Common myeloid progenitor, CD34-positive (primary cell): Measurements from ENCODE around the gene DMRT2.

Experiments
- CTCF ChIA-PET: fragments of 350-600 bp; sonication (Branson Sonifier 250); formaldehyde crosslinking; loops from one replicate; lab custom pipeline; 2021; ENCODE audit warnings: antibody characterized with exemption; lab: Charles Lee
- POLR2A ChIA-PET: fragments of 350-600 bp; sonication (Branson Sonifier 250); formaldehyde crosslinking; loops from one replicate; lab custom pipeline; 2021; ENCODE audit warnings: antibody characterized with exemption; lab: Charles Lee
- DNase-seq, 3 donors: peaks; one replicate each; pipeline versions ENCODE4 v3.0.0 to v3.0.0-alpha.2; 2013
- H3K27ac ChIP-seq, 2 experiments: 1 replicate in 1 of 2; 2 replicates in 1 of 2; pipeline ENCODE4 v1.7.0; 2013; ENCODE audit warnings: inconsistent platforms in 2 of 2, low read length in 2 of 2, mild to moderate bottlenecking in 2 of 2, low read depth in 1 of 2, moderate library complexity in 1 of 2; ENCODE audit not compliant: severe bottlenecking in 2 of 2, insufficient read depth in 1 of 2, poor library complexity in 1 of 2
- H3K27me3 ChIP-seq, 5 experiments: replicated peaks in 2 of 5; 1 replicate in 3 of 5; 2 replicates in 2 of 5; pipeline versions ENCODE4 v1.6.1 to v1.7.0; 2013; ENCODE audit warnings: low read length in 4 of 5, mild to moderate bottlenecking in 2 of 5, moderate library complexity in 2 of 5, inconsistent platforms in 1 of 5; ENCODE audit not compliant: insufficient read depth in 5 of 5, control insufficient read depth in 4 of 5
- H3K36me3 ChIP-seq, 4 experiments: 1 replicate in 2 of 4; 2 replicates in 2 of 4; pipeline versions ENCODE4 v1.6.1 to v1.7.0; 2013; ENCODE audit warnings: low read length in 3 of 4, control low read depth in 1 of 4, mild to moderate bottlenecking in 1 of 4; ENCODE audit not compliant: control insufficient read depth in 4 of 4, insufficient read depth in 4 of 4
- H3K4me1 ChIP-seq, 4 experiments: 1 replicate in 3 of 4; 2 replicates in 1 of 4; pipeline versions ENCODE4 v1.6.1 to v1.7.1; 2013; ENCODE audit warnings: low read length in 3 of 4, mild to moderate bottlenecking in 3 of 4, control low read depth in 1 of 4, inconsistent platforms in 1 of 4, moderate library complexity in 1 of 4; ENCODE audit not compliant: control insufficient read depth in 4 of 4, insufficient read depth in 4 of 4; ENCODE audit errors: control extremely low read depth in 1 of 4
- H3K4me3 ChIP-seq, 7 experiments: 1 replicate in 4 of 7; 2 replicates in 3 of 7; pipeline versions ENCODE4 v1.5.1 to v1.7.0; 2013; ENCODE audit warnings: mild to moderate bottlenecking in 7 of 7, low read length in 6 of 7, moderate library complexity in 6 of 7, inconsistent platforms in 2 of 7, low read depth in 2 of 7, control low read depth in 1 of 7; ENCODE audit not compliant: insufficient read depth in 4 of 7, control insufficient read depth in 1 of 7; ENCODE audit errors: extremely low read depth in 1 of 7
- H3K9me3 ChIP-seq, 5 experiments: 1 replicate in 4 of 5; 2 replicates in 1 of 5; pipeline versions ENCODE4 v1.6.1 to v1.7.1; 2013; ENCODE audit warnings: low read length in 4 of 5, mild to moderate bottlenecking in 2 of 5, inconsistent platforms in 1 of 5, low read depth in 1 of 5, moderate library complexity in 1 of 5; ENCODE audit not compliant: control insufficient read depth in 4 of 5, insufficient read depth in 2 of 5; ENCODE audit errors: control extremely low read depth in 1 of 5
- WGBS: methylation state at CpG from one replicate; pipeline ENCODE4 v1.1.5; 2013; ENCODE audit not compliant: insufficient coverage; 5-methylcytosine and 5-hydroxymethylcytosine counted together

DMRT2 gene

GRCh38 chr9:1085086-1085485 is 34.9 kb downstream of the DMRT2 start:
- H3K27ac ChIP-seq, result no peak overlapping the region
- ChIA-PET CTCF (no interaction called here), POLR2A (no interaction called here)
- H3K9me3 ChIP-seq, result no peaks in the 10 kb centered on the region
- 95% methylated on average over 2 of the region's 4 CpGs for WGBS
- DNase-seq, result no peak
- no peaks in the 10 kb centered on the region for H3K36me3 ChIP-seq
- H3K4me1 ChIP-seq, result no peaks in the 10 kb centered on the region
- no peak overlapping the region for H3K4me3 ChIP-seq
- peaks cover 0 to 38% (median 17%) of the 10 kb centered on the region in 5 experiments for H3K27me3 ChIP-seq

- H3K9me3 ChIP-seq, result no peaks in the 10 kb centered on the region
- no peaks in the 10 kb centered on the region for H3K36me3 ChIP-seq
- DNase-seq, result no peak
- ChIA-PET POLR2A (no interaction called here), CTCF (no interaction called here)
- H3K27ac ChIP-seq, result no peak overlapping the region
- no peak overlapping the region for H3K4me3 ChIP-seq
- H3K27me3 ChIP-seq, result peaks cover 0 to 32% (median 17%) of the 10 kb centered on the region in 5 experiments
- 82% methylated on average over 2 of the region's 3 CpGs for WGBS
- H3K4me1 ChIP-seq, result no peaks in the 10 kb centered on the region
These were observed 36.4 kb downstream of the DMRT2 start for GRCh38 chr9:1086517-1086916.

GRCh38 chr9:1087120-1087881 is 37.1 kb downstream of the DMRT2 start:
- no peaks in the 10 kb centered on the region for H3K36me3 ChIP-seq
- H3K4me1 ChIP-seq, result no peaks in the 10 kb centered on the region
- H3K4me3 ChIP-seq, result no peak overlapping the region
- WGBS, result 95% methylated on average over 5 of the region's 7 CpGs
- H3K27me3 ChIP-seq, result peaks cover 0 to 29% (median 15%) of the 10 kb centered on the region in 5 experiments
- CTCF ChIA-PET, result interaction anchor here (1.1 kb wide), 1 partner anchor 13 kb away, joined by 3 read pairs; no protein-coding TSS in a partner anchor
- no peaks in the 10 kb centered on the region for H3K9me3 ChIP-seq
- H3K27ac ChIP-seq, result no peak overlapping the region
- DNase-seq, result no peak
- POLR2A ChIA-PET, result no interaction called here

- Histone ChIP-seq H3K4me1 (no peaks in the 10 kb centered on the region), H3K4me3 (no peak overlapping the region), H3K9me3 (no peaks in the 10 kb centered on the region), H3K36me3 (no peaks in the 10 kb centered on the region), H3K27me3 (peaks cover 0 to 9% (median 2%) of the 10 kb centered on the region in 5 experiments), H3K27ac (no peak overlapping the region)
- DNase-seq, result no peak
- ChIA-PET CTCF (no interaction called here), POLR2A (no interaction called here)
- 100% methylated on average over 2 of the region's 3 CpGs for WGBS
These were observed 44.6 kb downstream of the DMRT2 start for GRCh38 chr9:1094749-1095148.

GRCh38 chr9:1096155-1096964 is 46.2 kb downstream of the DMRT2 start:
- POLR2A ChIA-PET, result no interaction called here
- H3K9me3 ChIP-seq, result no peaks in the 10 kb centered on the region
- no peaks in the 10 kb centered on the region for H3K4me1 ChIP-seq
- DNase-seq, result no peak
- CTCF ChIA-PET, result no interaction called here
- peaks cover 0 to 23% (median 7%) of the 10 kb centered on the region in 5 experiments for H3K27me3 ChIP-seq
- no peaks in the 10 kb centered on the region for H3K36me3 ChIP-seq
- 86% methylated on average over 8 of the region's 9 CpGs for WGBS
- no peak overlapping the region for H3K27ac ChIP-seq
- H3K4me3 ChIP-seq, result no peak overlapping the region

DNA sequence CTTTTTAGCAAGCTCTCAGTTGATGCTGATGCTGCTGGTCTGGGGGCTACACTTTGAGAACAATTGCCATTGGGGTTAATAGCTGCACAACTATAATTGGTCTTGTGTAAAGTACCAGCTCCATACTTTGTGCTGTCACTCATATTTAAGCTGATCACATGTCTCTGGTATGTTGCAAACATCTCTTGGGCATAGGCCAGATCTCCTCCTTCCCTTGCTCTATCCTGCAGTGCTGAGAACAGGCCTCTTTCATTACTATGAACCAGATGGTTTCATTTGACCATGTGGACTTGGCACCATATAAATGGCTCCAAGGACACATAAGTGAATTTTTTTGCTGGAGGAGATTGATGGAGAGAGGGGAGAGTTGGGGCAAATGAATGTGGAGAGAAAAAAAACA is 48.4 kb downstream of the DMRT2 start:
- H3K36me3 ChIP-seq, result no peaks in the 10 kb centered on the region
- POLR2A ChIA-PET, result no interaction called here
- no peak overlapping the region for H3K27ac ChIP-seq
- CTCF ChIA-PET, result interaction anchor here (1.2 kb wide), 1 partner anchor 62 kb away, joined by 3 read pairs; no protein-coding TSS in a partner anchor
- no peaks in the 10 kb centered on the region for H3K4me1 ChIP-seq
- no peak overlapping the region for H3K4me3 ChIP-seq
- H3K9me3 ChIP-seq, result no peaks in the 10 kb centered on the region
- H3K27me3 ChIP-seq, result peaks cover 0 to 23% (median 9%) of the 10 kb centered on the region in 5 experiments
- DNase-seq, result no peak

DNA sequence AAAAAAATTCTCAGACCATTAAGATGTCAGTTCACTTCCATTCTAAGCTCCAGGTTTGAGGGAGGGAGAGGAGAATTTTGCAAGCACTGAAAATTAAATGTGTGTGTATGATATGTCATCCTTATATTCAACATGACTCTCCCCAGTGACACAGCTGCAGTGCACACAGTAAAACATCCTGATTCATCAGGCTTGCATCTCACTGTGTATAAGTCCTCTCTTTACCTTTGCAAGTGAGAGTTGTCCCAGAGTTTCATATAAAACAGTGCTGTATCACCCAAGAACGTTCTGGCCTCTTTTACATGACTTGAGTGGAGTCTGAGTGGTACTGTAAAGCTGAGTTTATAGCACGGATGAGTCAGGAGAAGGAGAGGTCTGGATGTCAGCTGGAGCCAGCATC is 50.0 kb downstream of the DMRT2 start:
- Histone ChIP-seq H3K9me3 (no peaks in the 10 kb centered on the region), H3K4me3 (no peak overlapping the region), H3K4me1 (no peaks in the 10 kb centered on the region), H3K27ac (no peak overlapping the region), H3K27me3 (peaks cover 0 to 23% (median 9%) of the 10 kb centered on the region in 5 experiments), H3K36me3 (no peaks in the 10 kb centered on the region)
- DNase-seq, result no peak
- ChIA-PET CTCF (interaction anchor here (0.9 to 1.7 kb wide), 3 partner anchors 13 to 328 kb away, joined by 3 to 5 read pairs (median 3); no protein-coding TSS in a partner anchor), POLR2A (no interaction called here)
- 83% methylated on average over 2 of the region's 2 CpGs for WGBS
